ENCODE measurements around the gene C16orf96. TPM values are rescaled to one million over a fixed set of nuclear protein-coding genes. Genes with fewer than 3 reads are reported as not detected.

C16orf96 gene
- total RNA-seq, 1 donor from 2014 or later: 0.30 TPM

- no peak overlapping the region for H3K4me3 Mint-ChIP-seq
- H3K27me3 Mint-ChIP-seq (ENCODE audit: low read depth): no peaks in the 10 kb centered on the region
- DNase-seq (ENCODE audit: low read depth, low spot score): no peak
- no peak overlapping the region for H3K27ac Mint-ChIP-seq (ENCODE audit: unreplicated experiment)
- no peaks in the 10 kb centered on the region for H3K9me3 Mint-ChIP-seq
- H3K36me3 Mint-ChIP-seq (ENCODE audit: low read depth): no peaks in the 10 kb centered on the region
- TF ChIP-seq CTCF (conservative IDR thresholded peaks at IDR 0.05): no peak
- no peaks in the 10 kb centered on the region for H3K4me1 Mint-ChIP-seq
These were observed 3.6 kb upstream of the C16orf96 start for GRCh38 chr16:4552541-4552940.

- Mint-ChIP-seq H3K4me1 (peaks cover 5% of the 10 kb centered on the region), H3K27ac (ENCODE audit: unreplicated experiment) (no peak overlapping the region), H3K36me3 (ENCODE audit: low read depth) (no peaks in the 10 kb centered on the region), H3K27me3 (ENCODE audit: low read depth) (no peaks in the 10 kb centered on the region), H3K9me3 (no peaks in the 10 kb centered on the region), H3K4me3 (no peak overlapping the region)
- no peak for DNase-seq (ENCODE audit: low read depth, low spot score)
- TF ChIP-seq CTCF (conservative IDR thresholded peaks at IDR 0.05): no peak
These were observed 440 bp downstream of the C16orf96 start for GRCh38 chr16:4556580-4556979.

GRCh38 chr16:4557973-4558372 is 1.8 kb downstream of the C16orf96 start:
- H3K4me1 Mint-ChIP-seq: peaks cover 15% of the 10 kb centered on the region
- no peak overlapping the region for H3K27ac Mint-ChIP-seq (ENCODE audit: unreplicated experiment)
- no peak for TF ChIP-seq CTCF (conservative IDR thresholded peaks at IDR 0.05)
- H3K27me3 Mint-ChIP-seq (ENCODE audit: low read depth): no peaks in the 10 kb centered on the region
- DNase-seq (ENCODE audit: low read depth, low spot score): no peak
- no peaks in the 10 kb centered on the region for H3K9me3 Mint-ChIP-seq
- no peak overlapping the region for H3K4me3 Mint-ChIP-seq
- H3K36me3 Mint-ChIP-seq (ENCODE audit: low read depth): no peaks in the 10 kb centered on the region

GRCh38 chr16:4561596-4561995 is 5.5 kb downstream of the C16orf96 start:
- no peaks in the 10 kb centered on the region for H3K27me3 Mint-ChIP-seq (ENCODE audit: low read depth)
- H3K4me3 Mint-ChIP-seq: peak overlapping the region; percentile 31
- H3K36me3 Mint-ChIP-seq (ENCODE audit: low read depth): no peaks in the 10 kb centered on the region
- no peak for TF ChIP-seq CTCF (conservative IDR thresholded peaks at IDR 0.05)
- peaks cover 16% of the 10 kb centered on the region for H3K4me1 Mint-ChIP-seq
- H3K9me3 Mint-ChIP-seq: no peaks in the 10 kb centered on the region
- DNase-seq (ENCODE audit: low read depth, low spot score): peak; percentile 28
- H3K27ac Mint-ChIP-seq (ENCODE audit: unreplicated experiment): peak overlapping the region; percentile 90

- H3K4me3 Mint-ChIP-seq: no peak overlapping the region
- no peak overlapping the region for H3K27ac Mint-ChIP-seq (ENCODE audit: unreplicated experiment)
- H3K4me1 Mint-ChIP-seq: peaks cover 16% of the 10 kb centered on the region
- H3K36me3 Mint-ChIP-seq (ENCODE audit: low read depth): no peaks in the 10 kb centered on the region
- no peaks in the 10 kb centered on the region for H3K27me3 Mint-ChIP-seq (ENCODE audit: low read depth)
- no peak for TF ChIP-seq CTCF (conservative IDR thresholded peaks at IDR 0.05)
- H3K9me3 Mint-ChIP-seq: no peaks in the 10 kb centered on the region
- DNase-seq (ENCODE audit: low read depth, low spot score): no peak
These were observed 8.6 kb downstream of the C16orf96 start for GRCh38 chr16:4564661-4565267.

All from neural crest cell (in vitro differentiated cells).